ENCODE results near the gene UNC80.

UNC80 gene

GRCh38 chr2:209818939-209819338, 47.3 kb downstream of the UNC80 start:
- DNase-seq: no peak

GRCh38 chr2:209821806-209822205, 50.2 kb downstream of the UNC80 start:
- DNase-seq: no peak

- DNase-seq: no peak
Measured at GRCh38 chr2:209823484-209823883, 51.9 kb downstream of the UNC80 start.

- no peak for DNase-seq
Measured at GRCh38 chr2:209824391-209824790, 52.8 kb downstream of the UNC80 start.

GRCh38 chr2:209830722-209831465, 59.3 kb downstream of the UNC80 start:
- no peak for DNase-seq

GRCh38 chr2:209834767-209835166, 63.1 kb downstream of the UNC80 start:
- DNase-seq: no peak

GRCh38 chr2:209840434-209840833, 68.8 kb downstream of the UNC80 start:
- no peak for DNase-seq

- no peak for DNase-seq
Measured at GRCh38 chr2:209845666-209846065, 74.0 kb downstream of the UNC80 start.

- DNase-seq: no peak
Measured at GRCh38 chr2:209864716-209865295, 93.2 kb downstream of the UNC80 start.

- no peak for DNase-seq
Measured at GRCh38 chr2:209868271-209868994, 96.8 kb downstream of the UNC80 start.

GRCh38 chr2:209870067-209870466, 98.4 kb downstream of the UNC80 start:
- no peak for DNase-seq

- no peak for DNase-seq
Measured at GRCh38 chr2:209872675-209873074, 101.0 kb downstream of the UNC80 start.

- DNase-seq: no peak
Measured at GRCh38 chr2:209875270-209875669, 103.6 kb downstream of the UNC80 start.

GRCh38 chr2:209876211-209876610, 104.6 kb downstream of the UNC80 start:
- no peak for DNase-seq

GRCh38 chr2:209878701-209879100, 107.1 kb downstream of the UNC80 start:
- no peak for DNase-seq

- no peak for DNase-seq
Measured at GRCh38 chr2:209900638-209901037, 129.0 kb downstream of the UNC80 start.

GRCh38 chr2:209901172-209901571, 129.5 kb downstream of the UNC80 start:
- DNase-seq: no peak

GRCh38 chr2:209905691-209906090, 134.1 kb downstream of the UNC80 start:
- DNase-seq: no peak

GRCh38 chr2:209907746-209908145, 136.1 kb downstream of the UNC80 start:
- DNase-seq: no peak

GRCh38 chr2:209908511-209908910, 136.9 kb downstream of the UNC80 start:
- DNase-seq: no peak

GRCh38 chr2:209911486-209911885, 139.9 kb downstream of the UNC80 start:
- no peak for DNase-seq

- DNase-seq: no peak
Measured at GRCh38 chr2:209913786-209914345, 142.2 kb downstream of the UNC80 start.

GRCh38 chr2:209917154-209917771, 145.6 kb downstream of the UNC80 start:
- no peak for DNase-seq
